Measurements from ENCODE around the gene COL4A5.
"Not testable (repeated sequence)": the region's sequence is repeated elsewhere in the genome, so short reads cannot be mapped to it uniquely, and the experiment has no call there.

The COL4A5 gene

GRCh38 chrX:108442901-108443464, 3.3 kb downstream of the COL4A5 start:
- no peak overlapping the region for H3K4me3 ChIP-seq (ENCODE audit: low read depth, low read length)
- no peak for DNase-seq (ENCODE audit: low read depth)

GRCh38 chrX:108447303-108447702, 7.7 kb downstream of the COL4A5 start:
- no peak overlapping the region for H3K4me3 ChIP-seq (ENCODE audit: low read depth, low read length)
- peak; percentile 20 for DNase-seq (ENCODE audit: low read depth)

- DNase-seq (ENCODE audit: low read depth), result no peak
Observed at GRCh38 chrX:108453841-108454240, 14.2 kb downstream of the COL4A5 start.

GRCh38 chrX:108456971-108457477, 17.4 kb downstream of the COL4A5 start:
- H3K4me3 ChIP-seq (ENCODE audit: low read depth, low read length), result no peak overlapping the region
- no peak for DNase-seq (ENCODE audit: low read depth)

More at GRCh38 chrX:108453841-108454240, 14.2 kb downstream of the COL4A5 start:
- no peak overlapping the region for H3K4me3 ChIP-seq (ENCODE audit: low read depth, low read length)

GRCh38 chrX:108464604-108465003, 25.0 kb downstream of the COL4A5 start:
- H3K4me3 ChIP-seq (ENCODE audit: low read depth, low read length), result no peak overlapping the region
- no peak for DNase-seq (ENCODE audit: low read depth)

GRCh38 chrX:108468486-108468885, 28.8 kb downstream of the COL4A5 start:
- H3K4me3 ChIP-seq (ENCODE audit: low read depth, low read length), result no peak overlapping the region
- DNase-seq (ENCODE audit: low read depth), result no peak

- no peak for DNase-seq (ENCODE audit: low read depth)
- no peak overlapping the region for H3K4me3 ChIP-seq (ENCODE audit: low read depth, low read length)
Observed at GRCh38 chrX:108473979-108474378, 34.3 kb downstream of the COL4A5 start.

- not testable (repeated sequence) for H3K4me3 ChIP-seq (ENCODE audit: low read depth, low read length); DNase-seq (ENCODE audit: low read depth)
Observed at GRCh38 chrX:108481528-108481927, 41.9 kb downstream of the COL4A5 start.

- no peak for DNase-seq (ENCODE audit: low read depth)
- H3K4me3 ChIP-seq (ENCODE audit: low read depth, low read length), result no peak overlapping the region
Observed at GRCh38 chrX:108484251-108484650, 44.6 kb downstream of the COL4A5 start.

- H3K4me3 ChIP-seq (ENCODE audit: low read depth, low read length), result no peak overlapping the region
- no peak for DNase-seq (ENCODE audit: low read depth)
Observed at GRCh38 chrX:108485960-108486359, 46.3 kb downstream of the COL4A5 start.

GRCh38 chrX:108494406-108495090, 54.9 kb downstream of the COL4A5 start:
- H3K4me3 ChIP-seq (ENCODE audit: low read depth, low read length), result no peak overlapping the region
- DNase-seq (ENCODE audit: low read depth), result no peak

- no peak overlapping the region for H3K4me3 ChIP-seq (ENCODE audit: low read depth, low read length)
- DNase-seq (ENCODE audit: low read depth), result peak; percentile 9
Observed at GRCh38 chrX:108511721-108512120, 72.1 kb downstream of the COL4A5 start.

- H3K4me3 ChIP-seq (ENCODE audit: low read depth, low read length), result no peak overlapping the region
- DNase-seq (ENCODE audit: low read depth), result no peak
Observed at GRCh38 chrX:108516184-108516583, 76.5 kb downstream of the COL4A5 start.

- no peak for DNase-seq (ENCODE audit: low read depth)
- no peak overlapping the region for H3K4me3 ChIP-seq (ENCODE audit: low read depth, low read length)
Observed at GRCh38 chrX:108527724-108528123, 88.1 kb downstream of the COL4A5 start.

- DNase-seq (ENCODE audit: low read depth), result peak; percentile 2
- no peak overlapping the region for H3K4me3 ChIP-seq (ENCODE audit: low read depth, low read length)
Observed at GRCh38 chrX:108537005-108537404, 97.4 kb downstream of the COL4A5 start.

- DNase-seq (ENCODE audit: low read depth), result no peak
- no peak overlapping the region for H3K4me3 ChIP-seq (ENCODE audit: low read depth, low read length)
Observed at GRCh38 chrX:108541286-108541685, 101.6 kb downstream of the COL4A5 start.

GRCh38 chrX:108557580-108557979, 117.9 kb downstream of the COL4A5 start:
- DNase-seq (ENCODE audit: low read depth), result no peak
- H3K4me3 ChIP-seq (ENCODE audit: low read depth, low read length), result no peak overlapping the region

GRCh38 chrX:108558217-108558616, 118.6 kb downstream of the COL4A5 start:
- no peak overlapping the region for H3K4me3 ChIP-seq (ENCODE audit: low read depth, low read length)

GRCh38 chrX:108573136-108573535, 133.5 kb downstream of the COL4A5 start:
- DNase-seq (ENCODE audit: low read depth), result no peak
- no peak overlapping the region for H3K4me3 ChIP-seq (ENCODE audit: low read depth, low read length)

More at GRCh38 chrX:108558217-108558616, 118.6 kb downstream of the COL4A5 start:
- no peak for DNase-seq (ENCODE audit: low read depth)

- no peak for DNase-seq (ENCODE audit: low read depth)
- H3K4me3 ChIP-seq (ENCODE audit: low read depth, low read length), result no peak overlapping the region
Observed at GRCh38 chrX:108582151-108582550, 142.5 kb downstream of the COL4A5 start.

GRCh38 chrX:108584617-108585211, 145.1 kb downstream of the COL4A5 start:
- H3K4me3 ChIP-seq (ENCODE audit: low read depth, low read length), result no peak overlapping the region
- DNase-seq (ENCODE audit: low read depth), result no peak

Measured in skeletal muscle cell (primary cell).